HEK293T (cell line): ENCODE results near the gene IL1RAPL1.

Source experiments
- ARNT ChIP-seq: fragments of 450-650 bp; IDR thresholded peaks from 2 replicates; pipeline ENCODE4 v1.6.1; 2017; ENCODE audit warnings: mild to moderate bottlenecking
- BHLHE40 ChIP-seq: fragments of 450-650 bp; IDR thresholded peaks from 2 replicates; pipeline ENCODE4 v1.6.1; 2016; ENCODE audit warnings: mild to moderate bottlenecking, moderate library complexity, borderline replicate concordance
- CTBP1 ChIP-seq: fragments of 450-650 bp; IDR thresholded peaks from 2 replicates; pipeline ENCODE4 v1.6.1; 2016; ENCODE audit warnings: borderline replicate concordance
- ELF4 ChIP-seq: fragments of 450-650 bp; IDR thresholded peaks from 2 replicates; pipeline ENCODE4 v1.6.1; 2017; ENCODE audit warnings: antibody characterized with exemption
- FOXA1 ChIP-seq: fragments of 450-650 bp; IDR thresholded peaks from 2 replicates; pipeline ENCODE4 v1.6.1; 2016; ENCODE audit warnings: mild to moderate bottlenecking
- FOXM1 ChIP-seq: fragments of 450-650 bp; IDR thresholded peaks from 2 replicates; pipeline ENCODE4 v1.6.1; 2017; ENCODE audit warnings: mild to moderate bottlenecking, borderline replicate concordance
- LEF1 ChIP-seq: fragments of 450-650 bp; IDR thresholded peaks from 2 replicates; pipeline ENCODE4 v1.6.1; 2017; ENCODE audit warnings: mild to moderate bottlenecking, borderline replicate concordance
- SUZ12 ChIP-seq: fragments of 450-650 bp; IDR thresholded peaks from 2 replicates; pipeline ENCODE4 v1.6.1; 2016; ENCODE audit warnings: mild to moderate bottlenecking
- TARDBP ChIP-seq: fragments of 450-650 bp; IDR thresholded peaks from 2 replicates; pipeline ENCODE4 v1.6.1; 2016

- TF ChIP-seq TARDBP, result no peak
- TF ChIP-seq ARNT, result no peak
- TF ChIP-seq BHLHE40, result no peak
- no peak for TF ChIP-seq ELF4
- TF ChIP-seq LEF1, result no peak
- no peak for TF ChIP-seq FOXA1
- TF ChIP-seq FOXM1, result no peak
- TF ChIP-seq CTBP1, result no peak
- no peak for TF ChIP-seq SUZ12
Observed at GRCh38 chrX:28584025-28584424, 3.2 kb upstream of the IL1RAPL1 start.
